PC-9 (cell line): Measurements from ENCODE around the gene SP100.

Experiments
- EZH2 ChIP-seq: fragments of 200-600 bp; sonication (generic); IDR thresholded peaks from 2 replicates; pipeline ENCODE4 v1.8.0; 2017; ENCODE audit warnings: antibody characterized with exemption, low read depth
- TF ChIP-seq, protein P1 (sequence below): fragments of 200-600 bp; sonication (generic); conservative IDR thresholded peaks from 2 replicates; pipeline ENCODE4 v1.6.1; 2017; ENCODE audit warnings: mixed run types, antibody characterized with exemption, mild to moderate bottlenecking, moderate library complexity

GRCh38 chr2:230412846-230413245, 3.2 kb upstream of the SP100 start:
- TF ChIP-seq, protein P1, sequence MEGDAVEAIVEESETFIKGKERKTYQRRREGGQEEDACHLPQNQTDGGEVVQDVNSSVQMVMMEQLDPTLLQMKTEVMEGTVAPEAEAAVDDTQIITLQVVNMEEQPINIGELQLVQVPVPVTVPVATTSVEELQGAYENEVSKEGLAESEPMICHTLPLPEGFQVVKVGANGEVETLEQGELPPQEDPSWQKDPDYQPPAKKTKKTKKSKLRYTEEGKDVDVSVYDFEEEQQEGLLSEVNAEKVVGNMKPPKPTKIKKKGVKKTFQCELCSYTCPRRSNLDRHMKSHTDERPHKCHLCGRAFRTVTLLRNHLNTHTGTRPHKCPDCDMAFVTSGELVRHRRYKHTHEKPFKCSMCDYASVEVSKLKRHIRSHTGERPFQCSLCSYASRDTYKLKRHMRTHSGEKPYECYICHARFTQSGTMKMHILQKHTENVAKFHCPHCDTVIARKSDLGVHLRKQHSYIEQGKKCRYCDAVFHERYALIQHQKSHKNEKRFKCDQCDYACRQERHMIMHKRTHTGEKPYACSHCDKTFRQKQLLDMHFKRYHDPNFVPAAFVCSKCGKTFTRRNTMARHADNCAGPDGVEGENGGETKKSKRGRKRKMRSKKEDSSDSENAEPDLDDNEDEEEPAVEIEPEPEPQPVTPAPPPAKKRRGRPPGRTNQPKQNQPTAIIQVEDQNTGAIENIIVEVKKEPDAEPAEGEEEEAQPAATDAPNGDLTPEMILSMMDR = no peak
- TF ChIP-seq EZH2 = no peak
